ENCODE data around the gene P4HA2.
A peak's percentile ranks its signal among the peaks of the same experiment; 100 is the strongest.

Gene P4HA2

DNA sequence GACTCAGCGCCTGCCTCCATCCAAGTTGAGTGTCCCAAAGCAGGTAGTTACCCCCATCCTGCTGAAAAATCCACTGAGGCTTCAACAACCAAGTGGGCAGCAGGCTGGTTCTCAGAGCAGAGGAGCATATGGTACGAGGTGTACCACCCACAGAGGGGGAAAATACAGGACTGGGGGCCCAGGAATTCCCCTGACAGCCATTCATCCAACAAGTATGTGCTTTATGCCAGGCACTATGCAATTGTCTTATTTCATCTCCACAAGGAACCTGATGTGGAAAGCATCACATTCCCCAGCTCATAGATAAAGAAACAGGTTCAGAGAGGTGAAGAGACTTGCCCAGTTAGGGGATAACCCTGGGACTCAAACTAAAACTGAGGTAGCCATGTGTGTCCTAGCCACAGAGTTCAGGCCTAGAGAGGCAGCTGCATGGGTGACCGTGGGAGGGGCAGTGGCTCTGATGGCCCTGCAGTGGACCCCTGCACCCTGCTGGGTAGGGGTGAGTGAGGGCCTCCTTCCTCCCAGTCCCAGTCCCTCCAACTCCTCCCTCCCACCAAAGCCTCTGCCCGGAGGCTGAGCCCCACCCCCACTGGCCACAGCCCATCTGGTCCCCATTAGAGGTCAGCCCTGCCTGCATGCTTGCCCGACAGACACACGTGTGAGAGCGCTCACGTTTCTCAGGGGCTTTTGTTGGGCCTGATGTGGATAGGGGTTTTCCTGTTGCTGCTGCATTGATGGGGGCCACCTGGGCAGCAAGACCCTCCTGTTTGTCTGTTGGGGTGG, 41.3 kb upstream of the P4HA2 start:
- DNase-seq: peak; percentile 92
- H3K4me3 ChIP-seq (ENCODE audit: low read depth, low read length): no peak overlapping the region
- H3K27me3 ChIP-seq (ENCODE audit: insufficient read depth, low read depth, severe bottlenecking): no peaks in the 10 kb centered on the region
- no peaks in the 10 kb centered on the region for H3K9me3 ChIP-seq (ENCODE audit: severe bottlenecking)
- peak overlapping the region; percentile 75 for H3K27ac ChIP-seq
- TF ChIP-seq, protein P1, sequence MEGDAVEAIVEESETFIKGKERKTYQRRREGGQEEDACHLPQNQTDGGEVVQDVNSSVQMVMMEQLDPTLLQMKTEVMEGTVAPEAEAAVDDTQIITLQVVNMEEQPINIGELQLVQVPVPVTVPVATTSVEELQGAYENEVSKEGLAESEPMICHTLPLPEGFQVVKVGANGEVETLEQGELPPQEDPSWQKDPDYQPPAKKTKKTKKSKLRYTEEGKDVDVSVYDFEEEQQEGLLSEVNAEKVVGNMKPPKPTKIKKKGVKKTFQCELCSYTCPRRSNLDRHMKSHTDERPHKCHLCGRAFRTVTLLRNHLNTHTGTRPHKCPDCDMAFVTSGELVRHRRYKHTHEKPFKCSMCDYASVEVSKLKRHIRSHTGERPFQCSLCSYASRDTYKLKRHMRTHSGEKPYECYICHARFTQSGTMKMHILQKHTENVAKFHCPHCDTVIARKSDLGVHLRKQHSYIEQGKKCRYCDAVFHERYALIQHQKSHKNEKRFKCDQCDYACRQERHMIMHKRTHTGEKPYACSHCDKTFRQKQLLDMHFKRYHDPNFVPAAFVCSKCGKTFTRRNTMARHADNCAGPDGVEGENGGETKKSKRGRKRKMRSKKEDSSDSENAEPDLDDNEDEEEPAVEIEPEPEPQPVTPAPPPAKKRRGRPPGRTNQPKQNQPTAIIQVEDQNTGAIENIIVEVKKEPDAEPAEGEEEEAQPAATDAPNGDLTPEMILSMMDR (IDR thresholded peaks at IDR 0.05; ENCODE audit: low read depth, low read length): no peak
- H3K36me3 ChIP-seq: no peaks in the 10 kb centered on the region

GRCh38 chr5:132267931-132268768, 40.5 kb upstream of the P4HA2 start:
- H3K27me3 ChIP-seq (ENCODE audit: insufficient read depth, low read depth, severe bottlenecking): no peaks in the 10 kb centered on the region
- H3K27ac ChIP-seq: peak overlapping the region; percentile 75; the same call in 1 of the 2 replicates
- no peak overlapping the region for H3K4me3 ChIP-seq (ENCODE audit: low read depth, low read length)
- TF ChIP-seq, protein P1 (IDR thresholded peaks at IDR 0.05; ENCODE audit: low read depth, low read length): no peak
- no peak for DNase-seq
- no peaks in the 10 kb centered on the region for H3K9me3 ChIP-seq (ENCODE audit: severe bottlenecking)
- H3K36me3 ChIP-seq: no peaks in the 10 kb centered on the region

- Histone ChIP-seq H3K27ac (no peak overlapping the region), H3K9me3 (ENCODE audit: severe bottlenecking) (no peaks in the 10 kb centered on the region), H3K4me3 (ENCODE audit: low read depth, low read length) (no peak overlapping the region), H3K27me3 (ENCODE audit: insufficient read depth, low read depth, severe bottlenecking) (no peaks in the 10 kb centered on the region), H3K36me3 (no peaks in the 10 kb centered on the region)
- DNase-seq: no peak
- TF ChIP-seq, protein P1 (IDR thresholded peaks at IDR 0.05; ENCODE audit: low read depth, low read length): no peak
Measured at GRCh38 chr5:132267166-132267739, 39.6 kb upstream of the P4HA2 start.

- Histone ChIP-seq H3K27me3 (ENCODE audit: insufficient read depth, low read depth, severe bottlenecking) (no peaks in the 10 kb centered on the region), H3K36me3 (no peaks in the 10 kb centered on the region), H3K27ac (no peak overlapping the region), H3K9me3 (ENCODE audit: severe bottlenecking) (no peaks in the 10 kb centered on the region), H3K4me3 (ENCODE audit: low read depth, low read length) (no peak overlapping the region)
- TF ChIP-seq, protein P1 (IDR thresholded peaks at IDR 0.05; ENCODE audit: low read depth, low read length): no peak
- no peak for DNase-seq
Measured at GRCh38 chr5:132266836-132267160, 39.1 kb upstream of the P4HA2 start.

GRCh38 chr5:132266031-132266835, 38.6 kb upstream of the P4HA2 start:
- TF ChIP-seq, protein P1 (IDR thresholded peaks at IDR 0.05; ENCODE audit: low read depth, low read length): no peak
- no peaks in the 10 kb centered on the region for H3K9me3 ChIP-seq (ENCODE audit: severe bottlenecking)
- DNase-seq: no peak
- no peak overlapping the region for H3K27ac ChIP-seq
- no peaks in the 10 kb centered on the region for H3K36me3 ChIP-seq
- no peak overlapping the region for H3K4me3 ChIP-seq (ENCODE audit: low read depth, low read length)
- no peaks in the 10 kb centered on the region for H3K27me3 ChIP-seq (ENCODE audit: insufficient read depth, low read depth, severe bottlenecking)
